Inferior parietal cortex (tissue), 1 donor: ENCODE results near the gene SPIN1.

Source experiments
- DNase-seq: peaks from one replicate; pipeline ENCODE4 v3.0.0-alpha.2; 2016; ENCODE audit errors: extremely low spot score

The SPIN1 gene

GRCh38 chr9:88498880-88499279 is 110.6 kb downstream of the SPIN1 start:
- no peak for DNase-seq

DNA sequence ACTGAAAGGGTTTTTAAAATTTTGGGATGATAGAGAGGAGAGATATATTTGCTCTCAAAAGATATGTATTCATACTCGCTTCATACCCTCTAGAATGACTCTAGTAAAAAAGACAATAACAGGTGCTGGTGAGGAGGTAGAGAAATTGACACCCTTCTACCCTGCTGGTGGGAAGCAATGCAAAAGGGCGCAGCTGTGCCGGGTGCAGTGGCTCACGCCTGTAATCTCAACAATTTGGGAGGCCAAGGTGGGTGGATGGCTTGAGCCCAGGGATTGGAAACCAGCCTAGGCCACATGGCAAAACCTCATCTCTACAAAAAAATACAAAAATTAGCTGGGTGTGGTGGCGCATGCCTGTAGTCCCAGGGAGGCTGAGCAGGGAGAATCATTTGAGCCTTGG is 112.8 kb downstream of the SPIN1 start:
- DNase-seq = no peak

DNA sequence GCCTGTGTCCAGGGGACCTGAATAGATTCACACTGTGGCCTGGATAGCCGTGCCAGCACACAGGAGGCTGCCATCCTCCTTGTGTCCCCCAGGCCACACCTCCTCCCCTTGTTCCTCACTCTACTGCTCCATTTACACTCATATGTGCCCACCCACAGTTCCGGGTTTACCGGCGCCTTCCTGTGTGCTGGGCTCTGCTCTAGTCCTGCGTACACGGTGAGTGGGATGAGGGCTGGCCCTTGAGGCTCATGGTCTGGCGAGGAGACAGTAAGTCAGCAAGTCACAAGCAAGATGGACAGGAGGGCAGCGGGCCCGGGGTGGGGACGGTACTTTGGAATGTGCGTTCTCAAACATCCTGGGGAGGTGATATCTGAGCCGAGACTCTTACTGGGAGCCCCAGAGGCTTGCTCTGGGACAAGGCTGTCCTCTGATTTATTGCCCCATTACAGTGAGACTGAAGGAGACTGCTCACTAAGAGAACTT is 114.3 kb downstream of the SPIN1 start:
- DNase-seq = no peak

DNA sequence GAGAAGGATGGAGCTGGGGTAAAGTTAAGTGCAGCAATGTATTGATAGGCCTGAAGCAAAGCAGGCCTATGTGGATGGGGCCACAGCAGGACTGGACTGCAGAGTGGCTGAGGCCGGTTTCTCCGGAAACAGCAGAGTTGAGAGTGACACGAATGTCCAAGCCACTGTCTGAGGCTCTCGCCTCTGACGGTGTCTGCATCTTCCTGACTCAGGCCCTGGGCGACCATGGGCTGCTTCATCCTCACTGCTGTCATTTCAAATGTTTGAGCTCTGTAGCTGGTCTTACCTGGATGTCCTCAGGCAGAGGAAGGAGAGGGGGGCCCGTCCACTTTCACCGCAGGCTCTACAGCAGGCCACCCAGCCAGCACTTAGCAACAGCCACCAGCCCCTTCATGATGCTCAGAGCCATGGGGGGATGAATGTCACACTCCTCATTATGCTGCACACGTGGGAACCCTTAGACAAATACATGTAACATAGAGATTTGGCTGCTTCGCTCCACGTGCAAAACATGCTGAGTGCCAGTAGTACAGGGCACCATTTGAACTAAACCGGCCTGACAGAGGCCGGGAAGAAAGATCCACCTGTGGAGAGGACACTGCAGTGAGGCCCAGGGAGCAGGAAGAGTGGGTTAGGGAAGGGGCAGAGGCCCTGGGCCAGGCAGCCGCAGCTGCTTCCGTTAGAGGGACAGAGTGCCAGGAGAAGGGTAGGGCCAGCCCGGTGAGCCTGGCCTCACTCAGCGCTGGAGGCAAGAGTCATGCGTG is 115.0 kb downstream of the SPIN1 start:
- DNase-seq = no peak

- DNase-seq = no peak
Measured at GRCh38 chr9:88503845-88504764, 115.9 kb downstream of the SPIN1 start.

- no peak for DNase-seq
Measured at GRCh38 chr9:88508326-88508725, 120.1 kb downstream of the SPIN1 start.

DNA sequence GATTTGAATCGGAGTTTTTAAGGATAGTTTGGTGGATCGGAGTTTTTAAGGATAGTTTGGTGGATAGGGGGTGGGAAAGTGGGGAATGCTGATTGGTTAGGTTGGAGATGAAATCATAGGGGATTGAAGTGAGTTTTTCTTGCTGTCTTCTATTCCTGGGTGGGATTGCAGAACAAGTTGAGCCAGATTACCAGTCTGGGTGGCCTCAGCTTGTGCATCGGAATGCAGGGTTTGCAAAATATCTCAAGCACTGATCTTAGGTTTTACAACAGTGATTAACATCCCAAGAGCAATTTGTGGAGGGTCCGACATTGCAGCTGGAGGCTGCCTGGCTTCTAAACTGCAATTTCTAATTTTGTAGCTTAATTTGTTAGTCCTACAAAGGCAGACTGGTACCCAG is 123.7 kb downstream of the SPIN1 start:
- DNase-seq = no peak

DNA sequence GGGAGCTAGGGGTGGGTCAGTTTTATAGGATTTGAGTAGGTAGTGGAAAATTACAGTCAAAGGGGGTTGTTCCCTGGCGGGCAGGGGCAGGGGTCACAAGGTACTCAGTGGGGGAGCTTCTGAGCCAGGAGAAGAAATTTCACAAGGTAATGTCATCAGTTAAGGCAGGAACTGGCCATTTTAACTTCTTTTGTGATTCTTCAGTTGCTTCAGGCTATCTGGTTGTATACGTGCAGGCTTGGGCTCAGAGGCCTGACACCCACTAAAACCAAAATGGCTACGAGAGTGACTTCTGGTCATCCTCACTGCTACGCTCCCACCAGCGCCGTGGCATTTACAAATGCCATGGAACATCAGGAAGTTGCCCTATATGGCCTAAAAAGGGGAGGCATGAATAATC is 126.0 kb downstream of the SPIN1 start:
- DNase-seq = no peak

DNA sequence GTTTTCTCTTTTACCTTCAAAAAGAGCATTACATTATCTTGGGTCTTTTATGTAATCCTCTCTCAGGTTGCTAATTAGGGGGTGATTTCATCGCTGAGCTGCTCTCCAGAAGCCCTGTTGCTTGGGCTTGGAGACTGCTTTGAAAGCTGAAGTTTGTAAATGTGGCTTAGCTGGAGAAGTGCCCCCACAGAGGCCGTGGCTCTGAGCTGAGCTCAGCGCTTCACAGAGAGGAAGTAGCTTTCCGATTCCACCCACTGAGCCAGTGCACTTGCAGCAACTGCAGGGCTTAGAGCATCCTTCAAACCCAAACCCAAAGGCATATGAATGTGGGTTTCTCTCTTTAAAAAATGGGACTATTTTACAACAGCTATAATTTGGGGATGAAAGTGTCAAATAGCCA is 133.1 kb downstream of the SPIN1 start:
- DNase-seq = no peak

- DNase-seq = no peak
Measured at GRCh38 chr9:88522360-88522759, 134.1 kb downstream of the SPIN1 start.

- DNase-seq = no peak
Measured at GRCh38 chr9:88523056-88523455, 134.8 kb downstream of the SPIN1 start.

DNA sequence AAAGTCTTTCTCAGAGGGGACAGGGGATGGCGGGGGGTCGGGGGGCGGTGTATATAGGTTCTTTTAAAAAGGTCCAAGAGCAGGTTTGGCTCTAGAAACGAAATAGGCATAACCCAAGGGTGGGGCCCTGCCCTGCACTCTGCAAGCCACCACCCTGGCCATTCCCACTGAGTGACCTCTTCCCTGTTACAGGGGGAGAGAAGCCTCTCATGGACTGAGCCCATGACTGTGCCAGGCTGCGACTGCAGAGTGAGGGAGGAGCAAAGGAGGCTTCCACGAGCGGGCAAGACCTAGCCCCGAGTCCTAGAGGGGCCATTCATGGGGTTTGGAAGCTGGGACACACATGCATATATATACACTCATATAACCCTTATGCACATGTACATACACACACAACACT is 136.7 kb downstream of the SPIN1 start:
- DNase-seq = no peak

- DNase-seq = no peak
Measured at GRCh38 chr9:88527618-88528017, 139.4 kb downstream of the SPIN1 start.
